Sigmoid colon (tissue), 7 donors: ENCODE data around the gene PCGF3. TPM values are rescaled to one million over a fixed set of nuclear protein-coding genes. Genes with fewer than 3 reads are reported as not detected.

ENCODE experiments used
- DNase-seq: peaks from one replicate; pipeline ENCODE4 v3.0.0-alpha.2; 2019
- H3K27ac ChIP-seq, 4 donors: fragments of 200-600 bp; sonication (generic); one replicate each; pipeline ENCODE4 v1.5.1; 2016 to 2019; ENCODE audit warnings: mild to moderate bottlenecking in 1 of 4
- H3K27me3 ChIP-seq, 3 donors: fragments of 200-600 bp; sonication (generic); one replicate each; pipeline ENCODE4 v1.5.1; 2019; ENCODE audit warnings: mild to moderate bottlenecking in 1 of 3
- H3K36me3 ChIP-seq, 4 donors: fragments of 200-600 bp; sonication (generic); one replicate each; pipeline ENCODE4 v1.5.1; 2016 to 2019
- H3K4me1 ChIP-seq, 4 donors: fragments of 200-600 bp; sonication (generic); one replicate each; pipeline ENCODE4 v1.5.1; 2017 to 2019
- H3K4me3 ChIP-seq, 4 donors: fragments of 200-600 bp; sonication (generic); one replicate each; pipeline ENCODE4 v1.5.1; 2017 to 2019; ENCODE audit warnings: mild to moderate bottlenecking in 2 of 4, moderate library complexity in 1 of 4
- H3K9me3 ChIP-seq, 4 donors: fragments of 200-600 bp in 3 of 4; sonication (generic) in 3 of 4; one replicate each; pipeline versions ENCODE4 v1.5.1 to v1.6.1; 2013 to 2019
- EP300 ChIP-seq, 4 donors: sonication (generic); formaldehyde crosslinking; IDR thresholded peaks; one replicate each; pipeline ENCODE4 v1.6.1; 2017; ENCODE audit warnings: antibody characterized with exemption in 4 of 4
- POLR2A ChIP-seq, 2 donors: fragments of 450-650 bp; IDR thresholded peaks; one replicate each; pipeline ENCODE4 v1.6.1; 2016; ENCODE audit warnings: antibody characterized with exemption in 2 of 2, mild to moderate bottlenecking in 2 of 2, moderate library complexity in 2 of 2
- POLR2AphosphoS5 ChIP-seq, 4 donors: sonication (generic); formaldehyde crosslinking; IDR thresholded peaks; one replicate each; pipeline ENCODE4 v1.6.1; 2017; ENCODE audit warnings: antibody characterized with exemption in 4 of 4
- WGBS, 2 donors: extraction: QIAGEN DNeasy Blood & Tissue Kit; methylation state at CpG; one replicate each; pipeline ENCODE4 v1.1.7; 2013; 5-methylcytosine and 5-hydroxymethylcytosine counted together
- intact Hi-C: fragments of 100-400 bp; cut with DNase I; formaldehyde crosslinking; loops from one replicate; pipeline ENCODE4 v1.15.1; 2023
- polyA plus RNA-seq, 3 donors: library from polyadenylated mRNA; stranded (reverse); fragments of 200-250 nt; gene quantifications; one replicate each; pipeline ENCODE4 v1.2.3, GENCODE V29; 2013
- total RNA-seq, 4 donors: library from RNA; depleted of rRNA; stranded (reverse); fragments of >200 nt; gene quantifications; one replicate each; pipeline ENCODE4 v1.1.0, GENCODE V29; 2016
- TF ChIP-seq, protein P1 (sequence below), 4 experiments: fragments of 450-650 bp in 3 of 4; fragments of 200-600 bp in 1 of 4; IDR thresholded peaks; one replicate each; pipeline ENCODE4 v1.5.1; 2016 to 2019; ENCODE audit warnings: antibody characterized with exemption in 4 of 4, mild to moderate bottlenecking in 3 of 4, moderate library complexity in 2 of 4
- donor health status: healthy with polysubstance abuse.
- donor health status: Bipolar disorder and iron deficiency.
- donor health status: healthy.

The PCGF3 gene
- total and polyA plus RNA-seq, 7 donors, result 15.6 to 60.1 (median 29.8) TPM

DNA sequence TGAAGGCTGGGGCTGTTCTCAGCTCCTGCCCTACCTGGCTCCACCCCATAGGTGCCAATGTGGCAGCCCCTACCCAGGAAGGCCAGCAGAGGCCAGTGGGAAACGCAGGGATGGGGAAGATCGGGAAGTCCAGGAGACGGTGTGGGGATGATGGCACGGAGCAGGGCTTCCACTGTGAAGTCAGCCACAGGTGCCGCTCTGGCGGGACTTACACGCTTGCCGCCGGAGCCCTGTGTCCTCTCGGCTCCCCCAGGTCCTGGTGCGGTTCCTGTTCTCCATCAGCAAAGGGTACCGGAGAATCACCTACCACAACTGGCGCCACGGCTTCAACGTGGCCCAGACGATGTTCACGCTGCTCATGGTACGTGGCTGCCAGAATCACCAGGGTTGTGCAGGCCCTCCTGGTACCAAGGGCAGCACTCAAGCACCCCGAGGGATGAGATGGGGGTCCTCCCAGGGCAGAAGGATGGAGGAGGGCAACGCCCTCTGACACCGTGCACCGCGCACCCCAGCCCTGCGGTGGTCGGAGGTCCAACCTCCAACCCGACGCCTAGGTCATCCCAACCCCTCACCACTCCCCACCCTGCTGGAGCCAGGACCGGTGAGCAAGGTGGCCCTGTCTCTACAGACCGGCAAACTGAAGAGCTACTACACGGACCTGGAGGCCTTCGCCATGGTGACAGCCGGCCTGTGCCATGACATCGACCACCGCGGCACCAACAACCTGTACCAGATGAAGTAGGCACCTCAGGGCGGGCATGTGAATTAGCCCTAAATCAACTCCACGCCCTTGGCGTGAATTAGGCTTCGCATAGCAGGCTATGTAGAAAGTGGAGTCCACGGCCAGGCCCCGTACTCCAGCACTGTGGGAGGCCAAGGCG, 43.5 kb upstream of the PCGF3 start:
- TF ChIP-seq EP300 (IDR thresholded peaks at IDR 0.05) (no peak), POLR2AphosphoS5 (IDR thresholded peaks at IDR 0.05) (no peak), POLR2A (IDR thresholded peaks at IDR 0.05) (no peak)
- TF ChIP-seq, protein P1, sequence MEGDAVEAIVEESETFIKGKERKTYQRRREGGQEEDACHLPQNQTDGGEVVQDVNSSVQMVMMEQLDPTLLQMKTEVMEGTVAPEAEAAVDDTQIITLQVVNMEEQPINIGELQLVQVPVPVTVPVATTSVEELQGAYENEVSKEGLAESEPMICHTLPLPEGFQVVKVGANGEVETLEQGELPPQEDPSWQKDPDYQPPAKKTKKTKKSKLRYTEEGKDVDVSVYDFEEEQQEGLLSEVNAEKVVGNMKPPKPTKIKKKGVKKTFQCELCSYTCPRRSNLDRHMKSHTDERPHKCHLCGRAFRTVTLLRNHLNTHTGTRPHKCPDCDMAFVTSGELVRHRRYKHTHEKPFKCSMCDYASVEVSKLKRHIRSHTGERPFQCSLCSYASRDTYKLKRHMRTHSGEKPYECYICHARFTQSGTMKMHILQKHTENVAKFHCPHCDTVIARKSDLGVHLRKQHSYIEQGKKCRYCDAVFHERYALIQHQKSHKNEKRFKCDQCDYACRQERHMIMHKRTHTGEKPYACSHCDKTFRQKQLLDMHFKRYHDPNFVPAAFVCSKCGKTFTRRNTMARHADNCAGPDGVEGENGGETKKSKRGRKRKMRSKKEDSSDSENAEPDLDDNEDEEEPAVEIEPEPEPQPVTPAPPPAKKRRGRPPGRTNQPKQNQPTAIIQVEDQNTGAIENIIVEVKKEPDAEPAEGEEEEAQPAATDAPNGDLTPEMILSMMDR (IDR thresholded peaks at IDR 0.05), result no peak
- intact Hi-C loops, result no loop called here
- no peaks in the 10 kb centered on the region for H3K36me3 ChIP-seq
- H3K27me3 ChIP-seq, result peaks cover 0 to 26% (median 22%) of the 10 kb centered on the region in 3 donors
- no peak overlapping the region for H3K4me3 ChIP-seq
- H3K9me3 ChIP-seq, result no peaks in the 10 kb centered on the region
- H3K4me1 ChIP-seq, result peaks cover 0 to 14% (median 13%) of the 10 kb centered on the region in 4 donors
- H3K27ac ChIP-seq, result no peak overlapping the region
- WGBS, 2 donors, result 96 to 97% methylated on average over 42 of the region's 42 CpGs
- peak; percentile 65 for DNase-seq

DNA sequence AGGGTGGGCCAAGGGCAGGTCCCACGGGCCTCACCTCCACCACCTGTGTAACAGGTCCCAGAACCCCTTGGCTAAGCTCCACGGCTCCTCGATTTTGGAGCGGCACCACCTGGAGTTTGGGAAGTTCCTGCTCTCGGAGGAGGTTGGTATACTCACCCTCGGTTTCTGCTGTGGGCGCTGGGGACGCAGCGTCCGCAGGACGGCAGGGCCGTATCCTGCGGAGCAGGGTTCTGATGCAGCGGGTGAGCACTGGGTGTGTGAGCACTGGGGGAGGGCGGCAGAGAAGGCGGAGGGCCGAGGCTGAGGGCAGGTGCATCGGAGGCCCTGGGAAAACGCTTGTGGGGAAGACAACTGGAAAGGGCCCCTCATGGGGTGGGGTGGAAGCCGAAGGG, 42.6 kb upstream of the PCGF3 start:
- H3K4me3 ChIP-seq, result peak overlapping the region; percentile 39 to 70 (median 56)
- H3K9me3 ChIP-seq, result no peaks in the 10 kb centered on the region
- peaks cover 0 to 14% (median 13%) of the 10 kb centered on the region in 4 donors for H3K4me1 ChIP-seq
- intact Hi-C loops, result no loop called here
- TF ChIP-seq EP300 (IDR thresholded peaks at IDR 0.05) (no peak), POLR2AphosphoS5 (IDR thresholded peaks at IDR 0.05) (no peak), POLR2A (IDR thresholded peaks at IDR 0.05) (no peak)
- TF ChIP-seq, protein P1 (IDR thresholded peaks at IDR 0.05), result no peak
- peaks cover 0 to 26% (median 22%) of the 10 kb centered on the region in 3 donors for H3K27me3 ChIP-seq
- WGBS, 2 donors, result 38 to 48% methylated on average over 20 of the region's 20 CpGs
- no peaks in the 10 kb centered on the region for H3K36me3 ChIP-seq
- DNase-seq, result no peak
- peak overlapping the region in 2 of 4 donors; percentile 25 to 38 for H3K27ac ChIP-seq

DNA sequence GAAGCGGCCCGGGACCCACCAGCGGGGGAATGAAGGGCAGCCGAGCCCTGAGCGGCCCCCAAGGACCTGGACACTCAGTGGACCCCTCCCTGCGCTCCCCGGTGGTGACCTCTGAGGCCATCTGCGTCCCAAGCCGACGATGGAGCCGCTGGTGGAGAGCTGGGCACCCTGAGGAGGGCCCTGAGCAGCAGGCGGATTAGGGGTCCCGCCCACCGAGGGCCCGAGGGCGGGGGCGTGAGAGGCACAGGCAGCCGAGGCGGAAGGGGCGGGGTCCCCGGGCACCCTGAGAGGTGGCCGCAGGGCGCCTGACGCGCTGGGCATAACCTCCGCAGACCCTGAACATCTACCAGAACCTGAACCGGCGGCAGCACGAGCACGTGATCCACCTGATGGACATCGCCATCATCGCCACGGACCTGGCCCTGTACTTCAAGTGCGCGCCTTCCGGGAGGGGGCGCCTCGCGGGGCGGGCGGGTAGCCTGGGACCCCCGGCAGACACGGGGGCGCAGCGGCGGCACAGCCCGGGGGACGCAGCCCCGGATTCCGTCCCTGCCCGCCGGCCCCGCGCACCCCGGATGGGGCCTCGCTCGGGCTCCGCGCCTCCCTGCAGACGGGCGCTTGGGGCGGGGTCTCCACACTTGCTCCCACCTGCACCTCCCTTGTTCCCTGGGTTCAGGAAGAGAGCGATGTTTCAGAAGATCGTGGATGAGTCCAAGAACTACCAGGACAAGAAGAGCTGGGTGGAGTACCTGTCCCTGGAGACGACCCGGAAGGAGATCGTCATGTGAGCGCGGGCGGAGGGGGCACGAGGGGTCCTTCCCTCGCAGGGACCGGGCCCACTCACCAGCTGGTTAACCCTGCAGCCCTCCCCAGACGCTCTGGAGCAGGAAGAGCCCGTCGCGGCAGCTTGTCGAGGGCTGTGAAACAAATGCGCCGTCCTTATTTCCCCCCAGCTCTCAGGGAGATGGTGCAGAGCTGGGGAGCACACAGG, 41.9 kb upstream of the PCGF3 start:
- WGBS, 2 donors, result 2 to 9% methylated on average over 80 of the region's 80 CpGs
- H3K9me3 ChIP-seq, result no peaks in the 10 kb centered on the region
- intact Hi-C loops, result no loop called here

DNA sequence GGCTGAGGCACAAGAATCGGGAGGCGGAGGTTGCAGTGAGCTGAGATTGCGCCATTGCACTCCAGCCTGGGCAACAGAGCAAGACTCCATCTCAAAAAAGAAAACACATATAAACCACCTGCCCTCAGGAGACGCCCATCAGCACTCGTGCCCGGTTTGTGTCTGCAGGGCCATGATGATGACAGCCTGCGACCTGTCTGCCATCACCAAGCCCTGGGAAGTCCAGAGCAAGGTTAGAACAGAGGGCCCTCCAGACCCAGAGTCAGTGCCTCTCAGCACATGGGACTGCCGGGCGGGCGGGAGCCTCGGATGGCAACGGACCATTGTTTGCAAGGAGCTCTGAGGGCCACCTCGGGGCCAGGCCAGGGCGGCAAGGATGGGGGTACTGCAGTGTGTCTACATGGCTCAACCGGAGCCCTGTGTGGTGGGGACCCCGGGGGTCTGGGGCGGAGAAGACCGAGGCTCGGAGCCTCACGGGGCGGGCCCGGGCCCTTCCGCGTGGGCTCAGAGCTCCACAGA, 40.9 kb upstream of the PCGF3 start:
- peaks cover 0 to 14% (median 13%) of the 10 kb centered on the region in 4 donors for H3K4me1 ChIP-seq
- H3K9me3 ChIP-seq, result no peaks in the 10 kb centered on the region
- intact Hi-C loops, result no loop called here
- TF ChIP-seq POLR2A (IDR thresholded peaks at IDR 0.05) (no peak), POLR2AphosphoS5 (IDR thresholded peaks at IDR 0.05) (no peak), EP300 (IDR thresholded peaks at IDR 0.05) (no peak)
- TF ChIP-seq, protein P1 (IDR thresholded peaks at IDR 0.05), result no peak
- H3K27me3 ChIP-seq, result peaks cover 0 to 26% (median 22%) of the 10 kb centered on the region in 3 donors
- no peaks in the 10 kb centered on the region for H3K36me3 ChIP-seq
- DNase-seq, result peak; percentile 58
- H3K27ac ChIP-seq, result no peak overlapping the region
- H3K4me3 ChIP-seq, result no peak overlapping the region
- WGBS, 2 donors, result 96 to 97% methylated on average over 24 of the region's 24 CpGs

More for the DNA sequence above, 41.9 kb upstream of the PCGF3 start:
- Histone ChIP-seq H3K36me3 (no peaks in the 10 kb centered on the region), H3K4me3 (peak overlapping the region; percentile 39 to 70 (median 56)), H3K4me1 (peaks cover 0 to 14% (median 13%) of the 10 kb centered on the region in 4 donors), H3K27ac (peak overlapping the region in 2 of 4 donors; percentile 38 to 48), H3K27me3 (peaks cover 0 to 26% (median 22%) of the 10 kb centered on the region in 3 donors)
- TF ChIP-seq POLR2AphosphoS5 (IDR thresholded peaks at IDR 0.05), result no peak
- TF ChIP-seq, protein P1 (IDR thresholded peaks at IDR 0.05), result no peak
- no peak for TF ChIP-seq POLR2A (IDR thresholded peaks at IDR 0.05)
- TF ChIP-seq EP300 (IDR thresholded peaks at IDR 0.05), result no peak
- DNase-seq, result peak; percentile 73
